IMR-90 (cell line): ENCODE results near the gene DYRK1A. TPM values are rescaled to one million over a fixed set of nuclear protein-coding genes. Genes with fewer than 3 reads are reported as not detected.

ENCODE experiments used
- ATAC-seq: fragments of 200-7000 bp; cut with Tn5 transposase; 2 replicates; pipeline ENCODE4 v1.9.1; 2020; ENCODE audit warnings: low read depth, mild to moderate bottlenecking, moderate library complexity
- BruUV-seq: library from RNA; stranded (reverse); fragments of 400-500 nt; replicated peaks from 2 replicates; lab custom pipeline; 2021; lab: Mats Ljungman, UMichigan
- CTCF ChIA-PET: fragments of 300-600 bp; formaldehyde crosslinking; extraction: SDS; loops from one replicate; lab custom pipeline; 2021; ENCODE audit warnings: antibody characterized with exemption; lab: Yijun Ruan, JAX
- POLR2A ChIA-PET: fragments of 300-600 bp; sonication (Branson Sonifier 250); formaldehyde crosslinking; loops from one replicate; lab custom pipeline; 2022; ENCODE audit warnings: antibody characterized with exemption; ENCODE audit not compliant: unreplicated experiment; lab: Charles Lee
- DNase-seq: peaks from one replicate; pipeline ENCODE4 v3.0.0; 2013
- H2AFZ ChIP-seq: replicated peaks from 2 replicates; pipeline ENCODE3; 2013; ENCODE audit warnings: low read length, mild to moderate bottlenecking; ENCODE audit not compliant: poor library complexity
- H2AK5ac ChIP-seq: 2 replicates; pipeline ENCODE4 v1.6.1; 2013; ENCODE audit warnings: low read depth, low read length, inconsistent platforms
- H2AK9ac ChIP-seq: replicated peaks from 2 replicates; pipeline ENCODE3; 2013; ENCODE audit warnings: mild to moderate bottlenecking, low read depth, low read length, moderate library complexity; ENCODE audit not compliant: poor library complexity
- H2BK120ac ChIP-seq: 2 replicates; pipeline ENCODE4 v1.6.1; 2013; ENCODE audit warnings: low read depth, low read length, inconsistent platforms
- H2BK15ac ChIP-seq: 3 replicates; pipeline ENCODE4 v1.6.1; 2013; ENCODE audit warnings: low read depth, low read length, inconsistent platforms
- H2BK20ac ChIP-seq: 2 replicates; pipeline ENCODE4 v1.6.1; 2013; ENCODE audit warnings: low read depth, mild to moderate bottlenecking, inconsistent platforms, low read length, moderate library complexity
- H2BK5ac ChIP-seq: 2 replicates; pipeline ENCODE4 v1.6.1; 2013; ENCODE audit warnings: mild to moderate bottlenecking, low read depth, low read length, inconsistent platforms; ENCODE audit not compliant: poor library complexity, severe bottlenecking
- H3K14ac ChIP-seq: replicated peaks from 2 replicates; pipeline ENCODE4 v1.6.1; 2013; ENCODE audit warnings: low read depth, low read length, inconsistent platforms
- H3K18ac ChIP-seq: 2 replicates; pipeline ENCODE4 v1.6.1; 2013; ENCODE audit warnings: low read depth, low read length, control low read depth
- H3K23ac ChIP-seq: 2 replicates; pipeline ENCODE4 v1.6.1; 2013; ENCODE audit warnings: low read depth, low read length, inconsistent platforms
- H3K27ac ChIP-seq: 2 replicates; pipeline ENCODE4 v1.5.1; 2013; ENCODE audit warnings: mild to moderate bottlenecking, control low read depth, low read length; ENCODE audit not compliant: insufficient read depth
- H3K27me3 ChIP-seq: 2 replicates; pipeline ENCODE4 v1.6.1; 2013; ENCODE audit warnings: low read length; ENCODE audit not compliant: control insufficient read depth, insufficient read depth
- H3K36me3 ChIP-seq: 2 replicates; pipeline ENCODE4 v1.6.1; 2013; ENCODE audit warnings: low read length, mixed read lengths; ENCODE audit not compliant: control insufficient read depth, insufficient read depth
- H3K4ac ChIP-seq: 2 replicates; pipeline ENCODE4 v1.6.1; 2013; ENCODE audit warnings: low read depth, low read length, inconsistent platforms
- H3K4me1 ChIP-seq: 2 replicates; pipeline ENCODE4 v1.6.1; 2013; ENCODE audit warnings: low read length, mixed read lengths; ENCODE audit not compliant: control insufficient read depth, insufficient read depth
- H3K4me2 ChIP-seq: 2 replicates; pipeline ENCODE4 v1.6.1; 2013; ENCODE audit warnings: low read depth, mild to moderate bottlenecking, control low read depth, low read length, moderate library complexity
- H3K4me3 ChIP-seq: 2 replicates; pipeline ENCODE4 v1.5.1; 2013; ENCODE audit warnings: low read depth, mild to moderate bottlenecking, control low read depth, low read length, moderate library complexity; ENCODE audit not compliant: insufficient read depth
- H3K56ac ChIP-seq: 2 replicates; pipeline ENCODE4 v1.6.1; 2013; ENCODE audit warnings: low read length, inconsistent platforms; ENCODE audit not compliant: insufficient read depth; ENCODE audit errors: extremely low read depth
- H3K79me1 ChIP-seq, 2 experiments: 2 replicates each; pipeline ENCODE4 v1.6.1; 2013; ENCODE audit warnings: low read length in 2 of 2, inconsistent platforms in 1 of 2, low read depth in 1 of 2
- H3K9ac ChIP-seq: 2 replicates; pipeline ENCODE4 v1.6.1; 2013; ENCODE audit warnings: low read depth, low read length, control low read depth
- H3K9me1 ChIP-seq: 2 replicates; pipeline ENCODE4 v1.6.1; 2013; ENCODE audit warnings: low read length, inconsistent platforms; ENCODE audit not compliant: insufficient read depth
- H3K9me3 ChIP-seq: 2 replicates; pipeline ENCODE4 v1.6.1; 2013; ENCODE audit warnings: low read length; ENCODE audit not compliant: control insufficient read depth, insufficient read depth
- H4K20me1 ChIP-seq: 2 replicates; pipeline ENCODE4 v1.6.1; 2013; ENCODE audit warnings: low read length, inconsistent platforms; ENCODE audit not compliant: insufficient read depth
- H4K5ac ChIP-seq: 2 replicates; pipeline ENCODE4 v1.6.1; 2013; ENCODE audit warnings: mild to moderate bottlenecking, low read depth, low read length, control low read depth
- H4K8ac ChIP-seq, 2 experiments: 2 replicates each; pipeline ENCODE4 v1.6.1; 2013; ENCODE audit warnings: low read depth in 2 of 2, low read length in 2 of 2, control low read depth in 1 of 2, inconsistent platforms in 1 of 2
- H4K91ac ChIP-seq: 2 replicates; pipeline ENCODE4 v1.6.1; 2013; ENCODE audit warnings: low read depth, low read length, inconsistent platforms; ENCODE audit not compliant: insufficient read depth
- BHLHE40 ChIP-seq: fragments of 150-350 bp; IDR thresholded peaks from 2 replicates; pipeline ENCODE4 v1.6.1; 2016; ENCODE audit warnings: mild to moderate bottlenecking, low read depth, low read length
- CTCF ChIP-seq: conservative IDR thresholded peaks from 2 replicates; pipeline ENCODE4 v1.5.1; 2012; ENCODE audit warnings: mild to moderate bottlenecking, low read depth, low read length, improper control_type of control experiment
- FOS ChIP-seq: fragments of 150-350 bp; IDR thresholded peaks from 2 replicates; pipeline ENCODE4 v1.6.1; 2016; ENCODE audit warnings: low read depth, low read length
- MAFK ChIP-seq: IDR thresholded peaks from 2 replicates; pipeline ENCODE4 v1.6.1; 2012; ENCODE audit warnings: low read depth, low read length, improper control_type of control experiment
- MXI1 ChIP-seq: IDR thresholded peaks from 2 replicates; pipeline ENCODE4 v1.6.1; 2012; ENCODE audit warnings: low read depth, mild to moderate bottlenecking, low read length, moderate library complexity, borderline replicate concordance
- POLR2A ChIP-seq: IDR thresholded peaks from 2 replicates; pipeline ENCODE4 v1.6.1; 2012; ENCODE audit warnings: mild to moderate bottlenecking, low read depth, low read length
- RAD21 ChIP-seq: IDR thresholded peaks from 2 replicates; pipeline ENCODE4 v1.6.1; 2012; ENCODE audit warnings: low read length, improper control_type of control experiment
- RCOR1 ChIP-seq: IDR thresholded peaks from 2 replicates; pipeline ENCODE4 v1.6.1; 2012; ENCODE audit warnings: mild to moderate bottlenecking, low read length, improper control_type of control experiment; ENCODE audit not compliant: insufficient replicate concordance
- SMC3 ChIP-seq: fragments of 150-350 bp; IDR thresholded peaks from 2 replicates; pipeline ENCODE4 v1.6.1; 2016; ENCODE audit warnings: low read depth, mild to moderate bottlenecking, antibody characterized with exemption, low read length, moderate library complexity
- WGBS, 2 experiments: methylation state at CpG; one replicate each; pipeline versions ENCODE4 v1.1.5 to v1.1.7; 2013; ENCODE audit warnings: missing lambda C conversion rate in 2 of 2; ENCODE audit not compliant: insufficient read length in 1 of 2; ENCODE audit errors: extremely low coverage in 2 of 2; 5-methylcytosine and 5-hydroxymethylcytosine counted together
- dilution Hi-C: fragments of 300-500 bp; cut with HindIII; formaldehyde crosslinking; loops from one replicate; pipeline ENCODE4 v1.14.3; 2018; ENCODE audit warnings: low sequenced_read_pairs; ENCODE audit not compliant: unreplicated experiment
- in situ Hi-C: fragments of 300-500 bp; cut with MboI; formaldehyde crosslinking; loops from 3 replicates; pipeline ENCODE4 v1.14.3; 2019; ENCODE audit warnings: low sequenced_read_pairs, inconsistent platforms, mixed read lengths
- intact Hi-C: fragments of 100-400 bp; cut with micrococcal nuclease; formaldehyde crosslinking; loops from 2 replicates; pipeline ENCODE4 v1.10.0; 2022
- polyA plus RNA-seq, 3 experiments: library from polyadenylated mRNA; depleted of rRNA; stranded (reverse); fragments of >200 nt; gene quantifications; 2 replicates each; pipeline ENCODE4 v1.2.3, GENCODE V29; 2012; ENCODE audit warnings: low replicate concordance in 1 of 3
- total RNA-seq: library from RNA; depleted of rRNA; stranded (reverse); fragments of >200 nt; gene quantifications from 2 replicates; pipeline ENCODE4 v1.2.3, GENCODE V29; 2012

DYRK1A gene
- total and polyA plus RNA-seq, 2 of the 4 experiments (the other 2 are of a cell fraction): 18.6 to 50.5 TPM

- no peak overlapping the region for H3K27ac ChIP-seq
- H4K91ac ChIP-seq: no peak overlapping the region
- ChIA-PET POLR2A (no interaction called here), CTCF (no interaction called here)
- no peaks in the 10 kb centered on the region for H3K36me3 ChIP-seq
- WGBS, 2 experiments: 26% methylated on average over 5 of the region's 21 CpGs; no CpG with 5 or more reads in 1 of the 2 experiments
- DNase-seq (no peak), ATAC-seq (peak; percentile 59)
- intact Hi-C loops (no loop called here), dilution Hi-C loops (no loop called here), in situ Hi-C loops (no loop called here)
- BruUV-seq: no TSS peak
- no peak overlapping the region; the same call in 1 of the 2 replicates for H3K4me2 ChIP-seq
- H2BK20ac ChIP-seq: no peak overlapping the region
- H3K9ac ChIP-seq: no peak overlapping the region
- H3K9me1 ChIP-seq: no peaks in the 10 kb centered on the region
- H3K4me3 ChIP-seq: no peak overlapping the region
- H2AFZ ChIP-seq: peak overlapping the region; percentile 44
- no peaks in the 10 kb centered on the region for H3K9me3 ChIP-seq
- peaks cover 13% of the 10 kb centered on the region for H3K27me3 ChIP-seq
- H2AK5ac ChIP-seq: no peak overlapping the region
- H3K18ac ChIP-seq: no peak overlapping the region
- H3K4me1 ChIP-seq: peaks cover 5% of the 10 kb centered on the region; the same call in 1 of the 2 replicates
- H3K4ac ChIP-seq: no peak overlapping the region
- H4K20me1 ChIP-seq: no peaks in the 10 kb centered on the region
- no peak overlapping the region for H3K14ac ChIP-seq
- no peaks in the 10 kb centered on the region for H3K79me1 ChIP-seq
- H2BK120ac ChIP-seq: no peak overlapping the region
- no peak overlapping the region for H2BK15ac ChIP-seq
- H2BK5ac ChIP-seq: no peak overlapping the region
- TF ChIP-seq CTCF (no peak), POLR2A (no peak), SMC3 (no peak), BHLHE40 (no peak), RCOR1 (no peak), MAFK (no peak), FOS (no peak), RAD21 (no peak), MXI1 (no peak)
- H3K56ac ChIP-seq: no peak overlapping the region
- no peak overlapping the region for H4K8ac ChIP-seq
- no peak overlapping the region for H2AK9ac ChIP-seq
- no peak overlapping the region for H4K5ac ChIP-seq
- no peak overlapping the region for H3K23ac ChIP-seq
Measured at GRCh38 chr21:37551331-37551992, 184.9 kb downstream of the DYRK1A start.
